NOMO-1 treated with dmso at 0.1 percent for 144 hours (cell line): ENCODE data around the gene SLC7A4.
"Not testable (repeated sequence)": the region's sequence is repeated elsewhere in the genome, so short reads cannot be mapped to it uniquely, and the experiment has no call there.

Source experiments
- DNase-seq: peaks from one replicate; lab custom pipeline; 2025; ENCODE audit not compliant: unreplicated experiment; lab: John Stamatoyannopoulos, UW

SLC7A4 gene

GRCh38 chr22:21032037-21032867 lies at the start of gene SLC7A4:
TSS of gene SLC7A4 (minus strand) at chr22:21032561. CDS start at chr22:21031812, 749 bp downstream.
- no peak for DNase-seq

DNA sequence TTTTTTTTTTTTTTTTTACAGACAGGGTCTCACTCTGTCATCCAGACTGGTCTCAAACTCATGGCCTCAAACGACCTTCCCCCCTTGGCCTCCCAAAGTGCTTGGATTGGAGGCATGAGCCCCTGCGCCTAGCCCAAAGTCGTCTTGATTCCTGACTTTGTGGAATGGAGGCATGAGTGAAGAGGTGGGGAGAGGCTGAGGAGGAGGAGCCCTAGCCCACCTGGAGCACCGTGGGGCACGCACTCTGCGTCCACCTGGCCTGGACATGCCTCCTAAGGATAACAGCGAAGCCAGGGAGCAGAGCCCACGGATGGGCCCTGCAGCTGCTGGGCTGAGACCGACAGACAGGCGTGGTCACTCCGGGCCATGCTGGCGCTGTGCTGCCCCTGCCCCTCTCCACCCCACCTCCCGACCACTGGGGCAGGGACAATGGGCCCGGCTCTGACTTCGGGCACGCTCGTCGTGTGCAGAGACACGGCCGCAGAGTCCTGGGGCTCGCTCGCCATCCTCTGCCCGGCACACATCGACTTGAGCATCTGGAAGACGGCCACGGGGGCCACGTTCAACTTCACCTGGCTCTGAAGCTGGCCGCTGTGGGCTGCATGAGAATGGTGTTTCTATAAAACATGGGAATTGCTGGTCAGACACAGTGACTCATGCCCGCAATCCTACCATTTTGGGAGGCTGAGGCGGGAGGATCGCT lies 48.2 kb upstream of the SLC7A4 start:
- DNase-seq = no peak

DNA sequence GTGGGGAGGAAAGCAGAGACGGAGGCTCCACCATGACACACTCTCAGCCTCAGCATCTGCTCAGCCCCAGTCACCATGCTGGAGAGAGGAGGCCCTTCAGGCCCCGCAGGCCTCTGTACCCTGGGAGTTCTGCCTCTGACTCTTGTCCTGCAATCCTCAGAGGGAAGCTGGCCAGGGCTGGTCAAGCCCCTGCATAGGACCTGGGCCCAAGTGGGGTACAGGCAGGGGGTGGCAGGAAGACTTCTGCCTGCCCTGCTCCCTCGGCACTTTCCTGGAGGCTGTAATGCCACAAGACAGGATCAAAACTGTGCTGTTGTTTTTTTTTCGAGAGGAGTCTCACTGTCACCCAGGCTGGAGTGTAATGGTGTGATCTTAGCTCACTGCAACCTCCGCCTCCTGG lies 47.1 kb upstream of the SLC7A4 start:
- no peak for DNase-seq

DNA sequence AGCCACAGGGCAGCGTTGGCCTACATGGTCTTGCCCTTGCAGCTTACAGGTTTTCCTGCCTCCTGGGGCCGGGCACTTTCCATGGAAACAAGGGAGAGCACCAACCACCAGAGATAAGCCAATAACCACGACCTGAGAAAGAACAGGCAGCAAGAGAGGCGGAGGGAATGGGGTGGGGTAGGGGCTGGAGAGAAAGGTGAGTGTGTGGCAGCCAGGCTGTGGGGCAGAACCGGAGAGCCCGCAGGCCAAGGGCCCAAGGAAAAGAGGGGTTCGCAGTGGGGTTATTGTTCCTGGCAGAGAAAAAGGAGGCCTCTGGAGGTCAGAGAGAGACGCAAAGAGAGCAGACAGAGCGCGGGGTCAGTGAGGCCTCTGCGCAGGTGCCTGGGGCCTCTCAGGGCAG lies 46.6 kb upstream of the SLC7A4 start:
- DNase-seq = no peak

DNA sequence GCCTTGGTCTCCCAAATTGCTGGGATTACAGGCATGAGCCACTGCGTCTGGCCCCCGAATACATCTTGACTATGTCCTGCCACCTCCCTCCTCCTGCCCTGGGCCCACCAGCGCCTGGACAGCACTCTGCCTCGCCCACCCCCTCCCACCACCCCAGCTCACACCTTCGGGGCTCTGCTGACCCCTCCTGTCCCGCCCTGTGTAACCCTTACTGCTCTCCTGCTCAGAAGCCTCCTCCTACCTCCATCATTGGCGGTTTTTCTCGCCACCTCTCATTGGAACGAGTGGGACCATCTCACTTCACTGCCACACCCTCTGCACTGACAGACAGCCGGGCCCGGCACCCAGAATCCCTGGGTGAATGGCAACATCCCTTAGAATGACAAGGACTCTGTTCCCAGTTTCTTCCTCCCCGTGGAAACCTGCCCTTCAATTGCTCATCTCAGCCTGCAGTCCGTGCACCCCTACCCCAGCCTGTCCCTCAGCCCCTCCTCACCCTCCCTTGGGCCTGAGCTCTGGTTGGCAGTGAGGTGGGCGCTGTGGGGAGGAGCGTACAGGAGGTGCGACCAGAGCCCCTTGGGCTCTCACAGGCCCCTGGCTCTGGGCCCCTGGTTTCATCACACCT lies 45.6 kb upstream of the SLC7A4 start:
- no peak for DNase-seq

GRCh38 chr22:21076912-21077625 lies 44.7 kb upstream of the SLC7A4 start:
- DNase-seq = no peak

DNA sequence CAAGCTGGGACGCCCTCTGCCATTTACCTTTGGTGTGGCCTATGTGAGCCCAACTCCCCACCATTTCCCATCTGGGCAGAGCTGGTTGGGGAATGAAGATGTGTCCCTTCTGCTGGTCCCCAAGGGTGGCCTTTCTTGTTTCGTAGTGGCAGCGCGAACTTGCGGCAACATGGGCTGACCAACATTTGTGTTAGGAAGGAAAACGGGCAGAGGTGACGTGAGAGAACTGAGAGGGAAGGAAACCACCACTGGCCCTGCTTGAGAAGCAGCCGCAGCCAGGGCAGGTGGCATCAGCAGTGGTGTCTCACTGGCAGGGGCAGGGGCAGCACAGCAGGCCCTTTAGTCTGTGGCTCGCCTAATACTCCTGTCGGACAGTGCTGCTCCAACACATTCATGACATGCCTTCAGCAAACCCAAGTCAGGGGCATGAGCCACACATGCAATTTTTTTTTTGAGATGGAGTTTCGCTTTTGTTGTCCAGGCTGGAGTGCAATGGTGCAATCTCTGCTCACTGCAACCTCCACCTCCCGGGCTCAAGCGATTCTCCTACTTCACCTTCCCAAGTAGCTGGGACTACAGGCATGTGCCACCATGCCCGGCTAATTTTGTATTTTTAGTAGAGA lies 43.3 kb upstream of the SLC7A4 start:
- DNase-seq = no peak

DNA sequence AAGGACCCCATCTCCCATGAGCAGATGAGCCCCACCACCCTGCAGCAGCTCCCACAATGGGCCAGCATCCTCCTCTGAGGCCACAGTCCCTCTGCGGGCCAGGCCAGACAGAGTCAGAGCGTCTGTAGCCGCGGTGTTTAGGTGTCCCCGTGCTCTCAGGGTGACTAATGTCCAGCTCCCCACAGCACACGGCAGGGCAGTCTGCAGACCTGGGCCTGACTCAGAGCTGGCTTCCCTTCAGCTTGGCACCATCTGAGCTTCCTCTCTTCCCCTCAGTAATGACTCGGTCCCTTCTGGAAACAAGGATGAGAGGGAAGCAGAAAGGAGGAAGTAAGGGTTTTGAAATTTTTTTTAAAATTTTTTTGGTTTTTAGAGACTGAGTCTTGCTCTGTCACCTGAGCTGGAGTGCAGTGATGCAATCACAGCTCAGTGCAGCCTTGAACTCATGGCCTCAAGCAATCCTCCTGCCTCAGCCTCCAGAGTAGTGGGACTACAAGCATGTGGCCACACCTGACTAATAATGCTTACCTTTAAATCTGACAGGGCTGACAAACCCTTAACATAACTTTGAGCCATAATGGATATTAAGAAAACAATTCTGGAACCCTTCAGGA lies 41.8 kb upstream of the SLC7A4 start:
- DNase-seq = peak; percentile 41

- DNase-seq = no peak
Measured at GRCh38 chr22:21073482-21073881, 41.1 kb upstream of the SLC7A4 start.

DNA sequence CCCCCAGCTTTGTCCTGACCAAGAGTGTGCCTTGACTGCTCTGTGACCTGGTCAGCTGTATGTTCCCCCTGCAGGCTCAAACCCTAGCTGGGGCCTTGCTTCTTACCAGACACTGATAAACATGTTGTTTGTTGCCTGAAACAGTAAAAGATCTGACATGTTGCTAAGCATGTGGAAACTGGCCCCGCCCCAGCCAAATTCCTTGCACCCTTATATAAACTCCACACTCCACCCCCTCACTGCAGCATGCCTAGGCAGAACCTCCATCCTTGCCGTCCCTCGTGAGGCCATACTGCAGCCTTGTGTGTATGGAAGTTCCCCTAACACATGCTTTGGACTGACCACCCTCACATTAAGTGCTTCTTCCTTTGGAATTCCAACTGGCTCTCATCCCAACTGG lies 40.7 kb upstream of the SLC7A4 start:
- DNase-seq = no peak

GRCh38 chr22:21071796-21072195 lies 39.4 kb upstream of the SLC7A4 start:
- not testable (repeated sequence) for DNase-seq

DNA sequence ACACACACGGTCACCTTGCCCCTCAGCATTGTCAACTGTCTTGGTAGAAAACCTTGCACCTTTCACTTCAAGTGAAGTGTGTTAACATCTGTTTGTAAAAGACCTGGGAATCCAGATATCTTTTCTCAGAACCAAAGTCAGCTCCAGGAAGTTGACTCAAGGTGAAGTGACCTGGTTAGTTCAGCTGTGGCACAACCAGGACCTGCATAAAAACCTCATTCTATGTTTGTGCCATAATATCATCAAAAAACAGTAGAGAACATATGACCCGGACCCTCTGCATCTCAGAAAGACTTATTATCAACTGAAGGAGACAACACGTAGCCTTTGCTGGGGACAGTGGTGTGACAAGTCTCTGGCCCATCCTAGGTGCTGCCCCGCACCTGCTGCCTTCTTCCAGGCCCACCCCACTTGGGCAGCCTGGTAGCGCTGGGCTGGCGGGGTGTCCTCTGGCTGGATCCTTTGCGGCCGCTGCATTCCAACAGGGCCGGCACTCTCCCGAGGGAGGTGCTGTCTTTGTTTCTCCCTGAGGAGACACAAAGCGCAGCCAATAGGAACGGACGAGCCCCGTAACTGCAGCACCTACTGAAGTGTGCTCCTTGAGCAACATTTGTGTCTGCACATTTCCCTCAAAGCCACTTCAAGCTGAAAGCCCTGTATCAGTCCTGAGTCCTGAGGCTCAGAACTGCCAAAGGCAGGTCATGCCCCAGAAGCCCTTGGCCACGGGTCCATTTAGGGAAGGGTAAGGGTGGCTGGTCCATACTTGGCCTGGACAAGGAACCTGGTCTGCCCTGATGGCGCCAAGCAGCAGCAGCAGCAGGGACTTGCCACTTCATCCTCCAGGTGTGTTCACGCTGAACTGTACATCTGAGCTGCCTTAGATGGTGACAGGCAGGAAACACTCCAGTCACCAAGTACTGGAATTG lies 38.6 kb upstream of the SLC7A4 start:
- DNase-seq = no peak

- DNase-seq = no peak
Measured at GRCh38 chr22:21069375-21069774, 37.0 kb upstream of the SLC7A4 start.

GRCh38 chr22:21068681-21069276 lies 36.4 kb upstream of the SLC7A4 start:
- DNase-seq = no peak

GRCh38 chr22:21067901-21068680 lies 35.7 kb upstream of the SLC7A4 start:
- peak; percentile 3 for DNase-seq

DNA sequence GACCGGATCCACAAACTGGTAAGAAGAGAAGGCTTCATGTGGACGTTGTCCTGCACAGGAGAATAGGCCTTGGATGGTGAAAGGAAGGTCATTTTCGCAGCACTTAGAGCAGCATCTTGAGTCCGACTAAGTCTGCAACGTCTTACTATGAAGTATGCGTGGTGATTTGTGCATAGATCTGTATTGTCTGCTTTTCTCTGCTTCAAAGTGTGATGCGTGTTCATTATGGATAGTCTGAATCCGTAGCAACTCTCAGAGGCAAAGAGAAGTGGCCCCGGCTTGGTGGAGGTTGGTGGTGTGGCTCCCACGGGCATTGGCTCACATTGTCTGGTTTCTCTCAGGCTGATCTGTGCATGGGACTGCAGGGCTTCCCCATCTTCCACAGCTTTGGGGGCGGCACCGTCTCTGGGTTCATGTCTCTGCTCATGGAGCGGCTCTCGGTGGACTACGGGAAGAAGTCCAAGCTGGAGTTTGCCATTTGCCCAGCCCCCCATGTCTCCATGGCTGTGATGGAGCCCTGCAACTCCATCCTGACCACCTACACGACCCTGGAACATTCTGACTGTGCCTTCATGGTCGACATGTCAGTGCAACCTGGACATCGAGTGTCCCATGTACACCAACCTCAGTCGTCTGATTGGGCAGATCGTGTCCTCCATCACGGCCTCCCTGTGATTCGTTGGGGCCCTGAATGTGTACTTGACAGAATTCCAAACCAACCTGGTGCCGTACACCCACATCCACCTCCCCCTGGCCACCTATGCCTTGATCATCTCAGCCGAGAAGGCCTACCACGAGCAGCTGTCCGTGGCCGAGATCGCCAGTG lies 34.9 kb upstream of the SLC7A4 start:
- DNase-seq = no peak
